OCI-LY7 (cell line): ENCODE measurements around the gene COL28A1. TPM values are rescaled to one million over a fixed set of nuclear protein-coding genes. Genes with fewer than 3 reads are reported as not detected.

Experiments
- BruUV-seq: library from RNA; stranded (reverse); fragments of 400-500 nt; replicated peaks from 2 replicates; lab custom pipeline; 2021; lab: Mats Ljungman, UMichigan
- CTCF ChIA-PET: fragments of 300-600 bp; sonication (Branson Sonifier 250); formaldehyde crosslinking; loops from one replicate; lab custom pipeline; 2022; ENCODE audit warnings: antibody characterized with exemption; ENCODE audit not compliant: unreplicated experiment; lab: Charles Lee
- POLR2A ChIA-PET: fragments of 300-600 bp; sonication (Branson Sonifier 250); formaldehyde crosslinking; loops from one replicate; lab custom pipeline; 2022; ENCODE audit warnings: antibody characterized with exemption; lab: Charles Lee
- DNase-seq: peaks from one replicate; pipeline ENCODE4 v3.0.0-alpha.2; 2015; ENCODE audit warnings: low spot score
- H2AFZ ChIP-seq: fragments of 200-600 bp; sonication (generic), shearing (Covaris generic); 2 replicates; pipeline ENCODE4 v1.6.1; 2014; ENCODE audit warnings: mild to moderate bottlenecking, antibody characterized with exemption, low read length, moderate library complexity
- H3K27ac ChIP-seq: fragments of 200-600 bp; sonication (generic); 2 replicates; pipeline ENCODE4 v1.5.1; 2014; ENCODE audit warnings: mixed run types, low read depth, mild to moderate bottlenecking, moderate library complexity, low read length, inconsistent platforms; ENCODE audit not compliant: poor library complexity, severe bottlenecking
- H3K36me3 ChIP-seq: fragments of 200-600 bp; sonication (generic); 2 replicates; pipeline ENCODE4 v1.6.1; 2014; ENCODE audit warnings: mild to moderate bottlenecking, antibody characterized with exemption, low read length, moderate library complexity, mixed read lengths; ENCODE audit not compliant: insufficient read depth
- H3K4me1 ChIP-seq: fragments of 200-600 bp; sonication (generic); 2 replicates; pipeline ENCODE4 v1.5.1; 2014; ENCODE audit warnings: mild to moderate bottlenecking, low read length; ENCODE audit not compliant: insufficient read depth, poor library complexity, severe bottlenecking
- H3K4me2 ChIP-seq: fragments of 200-600 bp; sonication (generic); 2 replicates; pipeline ENCODE4 v1.6.1; 2014; ENCODE audit warnings: mild to moderate bottlenecking, low read length
- H3K4me3 ChIP-seq: fragments of 200-600 bp; sonication (generic); 2 replicates; pipeline ENCODE4 v1.5.1; 2014; ENCODE audit warnings: mild to moderate bottlenecking, low read depth, low read length; ENCODE audit not compliant: poor library complexity, severe bottlenecking
- H3K79me2 ChIP-seq: fragments of 200-600 bp; sonication (generic); 2 replicates; pipeline ENCODE4 v1.6.1; 2016; ENCODE audit warnings: low read depth, mild to moderate bottlenecking, low read length, moderate library complexity, mixed read lengths; ENCODE audit not compliant: insufficient read depth
- H3K9me2 ChIP-seq: fragments of 200-600 bp; sonication (generic); 2 replicates; pipeline ENCODE4 v1.6.1; 2016; ENCODE audit warnings: mild to moderate bottlenecking, low read length, mixed read lengths; ENCODE audit not compliant: insufficient read depth
- H3K9me3 ChIP-seq: fragments of 200-600 bp; sonication (generic); 2 replicates; pipeline ENCODE4 v1.6.1; 2014; ENCODE audit warnings: mild to moderate bottlenecking, mixed run types, low read length, mixed read lengths
- H4K20me1 ChIP-seq: fragments of 200-600 bp; sonication (generic); 2 replicates; pipeline ENCODE4 v1.6.1; 2014; ENCODE audit warnings: mild to moderate bottlenecking, antibody characterized with exemption, low read length, moderate library complexity, mixed read lengths; ENCODE audit not compliant: insufficient read depth
- CTCF ChIP-seq: fragments of 200-600 bp; sonication (generic); conservative IDR thresholded peaks from 2 replicates; pipeline ENCODE4 v1.5.1; 2014; ENCODE audit warnings: mild to moderate bottlenecking, antibody characterized with exemption, low read length, moderate library complexity, mixed read lengths
- EZH2phosphoT487 ChIP-seq: fragments of 200-600 bp; sonication (generic); IDR thresholded peaks from 2 replicates; pipeline ENCODE4 v1.6.1; 2018; ENCODE audit warnings: low read depth, borderline replicate concordance, mild to moderate bottlenecking, mixed run types, antibody characterized with exemption, low read length, moderate library complexity, mixed read lengths
- intact Hi-C: fragments of 100-400 bp; cut with micrococcal nuclease; formaldehyde crosslinking; loops from one replicate; pipeline ENCODE4 v1.10.0; 2022; ENCODE audit not compliant: unreplicated experiment
- total RNA-seq, 2 experiments: library from RNA; depleted of rRNA in 1 of 2; stranded (reverse); fragments of >200 nt in 1 of 2; shearing (Covaris generic) in 1 of 2; gene quantifications; 2 replicates each; pipeline ENCODE4 v1.2.3, GENCODE V29; 2014 to 2022

The COL28A1 gene
- total RNA-seq, 2 experiments from 2014 or later, result not detected

GRCh38 chr7:7495171-7495570 lies 40.5 kb downstream of the COL28A1 start:
- Histone ChIP-seq H3K4me1 (no peaks in the 10 kb centered on the region), H3K27ac (no peak overlapping the region), H3K36me3 (no peaks in the 10 kb centered on the region), H3K79me2 (no peaks in the 10 kb centered on the region), H3K9me2 (no peaks in the 10 kb centered on the region), H2AFZ (no peak overlapping the region), H4K20me1 (no peaks in the 10 kb centered on the region), H3K4me2 (no peak overlapping the region), H3K4me3 (no peak overlapping the region), H3K9me3 (no peaks in the 10 kb centered on the region)
- ChIA-PET POLR2A (no interaction called here), CTCF (no interaction called here)
- BruUV-seq, result no TSS peak
- TF ChIP-seq CTCF (no peak), EZH2phosphoT487 (no peak)
- DNase-seq, result no peak
- intact Hi-C loops, result no loop called here

- H3K4me3 ChIP-seq, result no peak overlapping the region
- no peak overlapping the region for H3K4me2 ChIP-seq
- ChIA-PET CTCF (no interaction called here), POLR2A (interaction anchor here (0.6 to 1.9 kb wide), 3 partner anchors 55 to 301 kb away, joined by 3 to 4 read pairs (median 3); no protein-coding TSS in a partner anchor)
- no peak for TF ChIP-seq EZH2phosphoT487
- no peak for TF ChIP-seq CTCF
- no peaks in the 10 kb centered on the region for H3K79me2 ChIP-seq
- no peak overlapping the region for H2AFZ ChIP-seq
- H3K9me2 ChIP-seq, result no peaks in the 10 kb centered on the region
- no peak for DNase-seq
- no peaks in the 10 kb centered on the region for H4K20me1 ChIP-seq
- H3K9me3 ChIP-seq, result no peaks in the 10 kb centered on the region
- no peaks in the 10 kb centered on the region for H3K4me1 ChIP-seq
- no peak overlapping the region for H3K27ac ChIP-seq
- no TSS peak for BruUV-seq
- intact Hi-C loops, result no loop called here
- no peaks in the 10 kb centered on the region for H3K36me3 ChIP-seq
Measured at GRCh38 chr7:7491044-7491443, 44.6 kb downstream of the COL28A1 start.

GRCh38 chr7:7490003-7490402 lies 45.7 kb downstream of the COL28A1 start:
- intact Hi-C loops, result no loop called here
- ChIA-PET POLR2A (interaction anchor here (1.9 kb wide), 1 partner anchor 54 kb away, joined by 3 read pairs; no protein-coding TSS in a partner anchor), CTCF (no interaction called here)
- no peak for DNase-seq
- no peaks in the 10 kb centered on the region for H3K36me3 ChIP-seq
- TF ChIP-seq CTCF, result no peak
- TF ChIP-seq EZH2phosphoT487, result no peak
- H3K27ac ChIP-seq, result no peak overlapping the region
- no peaks in the 10 kb centered on the region for H3K9me2 ChIP-seq
- H3K4me1 ChIP-seq, result no peaks in the 10 kb centered on the region
- no peak overlapping the region for H2AFZ ChIP-seq
- H3K79me2 ChIP-seq, result no peaks in the 10 kb centered on the region
- no peak overlapping the region for H3K4me2 ChIP-seq
- no peaks in the 10 kb centered on the region for H4K20me1 ChIP-seq
- no peaks in the 10 kb centered on the region for H3K9me3 ChIP-seq
- BruUV-seq, result no TSS peak
- H3K4me3 ChIP-seq, result no peak overlapping the region
